Parathyroid adenoma (tissue), 2 donors: ENCODE data around the gene PRODH2.

ENCODE experiments used
- H2AFZ ChIP-seq: fragments of 300-600 bp; sonication (generic); one replicate; pipeline ENCODE4 v1.7.0; 2017; ENCODE audit warnings: antibody characterized with exemption, mild to moderate bottlenecking
- H3K27ac ChIP-seq: fragments of 300-600 bp; sonication (generic); one replicate; pipeline ENCODE4 v1.7.0; 2017
- H3K27me3 ChIP-seq: fragments of 300-600 bp; sonication (generic); one replicate; pipeline ENCODE4 v1.7.0; 2017; ENCODE audit warnings: low read length; ENCODE audit not compliant: control insufficient read depth, insufficient read depth
- H3K36me3 ChIP-seq: fragments of 300-600 bp; sonication (generic); one replicate; pipeline ENCODE4 v1.7.0; 2017; ENCODE audit warnings: low read length; ENCODE audit not compliant: control insufficient read depth, insufficient read depth
- H3K4me1 ChIP-seq: fragments of 300-600 bp; sonication (generic); one replicate; pipeline ENCODE4 v1.7.0; 2017; ENCODE audit warnings: control low read depth
- H3K4me2 ChIP-seq: fragments of 300-600 bp; sonication (generic); one replicate; pipeline ENCODE4 v1.7.0; 2017; ENCODE audit warnings: low read length
- H3K4me3 ChIP-seq: fragments of 300-600 bp; sonication (generic); one replicate; pipeline ENCODE4 v1.7.0; 2017; ENCODE audit warnings: low read depth, low read length
- H3K79me2 ChIP-seq: fragments of 300-600 bp; sonication (generic); one replicate; pipeline ENCODE4 v1.7.0; 2017; ENCODE audit warnings: control low read depth
- H3K9ac ChIP-seq: fragments of 300-600 bp; sonication (generic); one replicate; pipeline ENCODE4 v1.7.0; 2017; ENCODE audit warnings: mild to moderate bottlenecking
- H3K9me3 ChIP-seq: fragments of 300-600 bp; sonication (generic); one replicate; pipeline ENCODE4 v1.7.0; 2017; ENCODE audit warnings: low read length; ENCODE audit not compliant: control insufficient read depth
- TF ChIP-seq, protein P1 (sequence below): fragments of 300-600 bp; sonication (generic); IDR thresholded peaks from one replicate; pipeline ENCODE4 v1.7.0; 2017; ENCODE audit warnings: antibody characterized with exemption, mild to moderate bottlenecking
- donor health status: primary hyperparathyroidism.

Gene PRODH2

DNA sequence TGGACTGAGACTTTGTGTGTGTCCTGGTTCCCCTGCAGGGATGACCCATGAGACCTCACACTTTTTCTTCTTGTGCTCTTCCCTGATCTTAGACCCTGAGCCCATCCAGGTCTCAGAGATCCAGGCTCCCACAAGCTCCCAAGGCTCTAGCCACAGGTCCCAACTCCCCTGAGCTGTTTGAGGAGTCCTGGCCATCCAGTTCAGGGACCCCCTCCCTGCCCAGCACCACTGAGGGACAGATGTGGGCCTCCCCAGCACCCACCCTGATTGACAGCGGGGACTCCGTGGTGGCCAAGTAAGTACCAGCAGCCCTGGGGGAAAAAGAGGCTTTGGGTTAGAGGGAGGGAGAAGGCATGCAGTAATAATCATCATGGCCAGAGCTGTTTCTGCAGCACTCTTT, 52.9 kb downstream of the PRODH2 start:
- H3K9me3 ChIP-seq: no peaks in the 10 kb centered on the region
- peaks cover 10% of the 10 kb centered on the region for H3K4me1 ChIP-seq
- H2AFZ ChIP-seq: no peak overlapping the region
- no peak overlapping the region for H3K9ac ChIP-seq
- H3K27ac ChIP-seq: no peak overlapping the region
- H3K4me2 ChIP-seq: no peak overlapping the region
- H3K4me3 ChIP-seq: no peak overlapping the region
- no peaks in the 10 kb centered on the region for H3K36me3 ChIP-seq
- H3K79me2 ChIP-seq: peaks cover 12% of the 10 kb centered on the region
- TF ChIP-seq, protein P1, sequence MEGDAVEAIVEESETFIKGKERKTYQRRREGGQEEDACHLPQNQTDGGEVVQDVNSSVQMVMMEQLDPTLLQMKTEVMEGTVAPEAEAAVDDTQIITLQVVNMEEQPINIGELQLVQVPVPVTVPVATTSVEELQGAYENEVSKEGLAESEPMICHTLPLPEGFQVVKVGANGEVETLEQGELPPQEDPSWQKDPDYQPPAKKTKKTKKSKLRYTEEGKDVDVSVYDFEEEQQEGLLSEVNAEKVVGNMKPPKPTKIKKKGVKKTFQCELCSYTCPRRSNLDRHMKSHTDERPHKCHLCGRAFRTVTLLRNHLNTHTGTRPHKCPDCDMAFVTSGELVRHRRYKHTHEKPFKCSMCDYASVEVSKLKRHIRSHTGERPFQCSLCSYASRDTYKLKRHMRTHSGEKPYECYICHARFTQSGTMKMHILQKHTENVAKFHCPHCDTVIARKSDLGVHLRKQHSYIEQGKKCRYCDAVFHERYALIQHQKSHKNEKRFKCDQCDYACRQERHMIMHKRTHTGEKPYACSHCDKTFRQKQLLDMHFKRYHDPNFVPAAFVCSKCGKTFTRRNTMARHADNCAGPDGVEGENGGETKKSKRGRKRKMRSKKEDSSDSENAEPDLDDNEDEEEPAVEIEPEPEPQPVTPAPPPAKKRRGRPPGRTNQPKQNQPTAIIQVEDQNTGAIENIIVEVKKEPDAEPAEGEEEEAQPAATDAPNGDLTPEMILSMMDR: no peak
- H3K27me3 ChIP-seq: no peaks in the 10 kb centered on the region

DNA sequence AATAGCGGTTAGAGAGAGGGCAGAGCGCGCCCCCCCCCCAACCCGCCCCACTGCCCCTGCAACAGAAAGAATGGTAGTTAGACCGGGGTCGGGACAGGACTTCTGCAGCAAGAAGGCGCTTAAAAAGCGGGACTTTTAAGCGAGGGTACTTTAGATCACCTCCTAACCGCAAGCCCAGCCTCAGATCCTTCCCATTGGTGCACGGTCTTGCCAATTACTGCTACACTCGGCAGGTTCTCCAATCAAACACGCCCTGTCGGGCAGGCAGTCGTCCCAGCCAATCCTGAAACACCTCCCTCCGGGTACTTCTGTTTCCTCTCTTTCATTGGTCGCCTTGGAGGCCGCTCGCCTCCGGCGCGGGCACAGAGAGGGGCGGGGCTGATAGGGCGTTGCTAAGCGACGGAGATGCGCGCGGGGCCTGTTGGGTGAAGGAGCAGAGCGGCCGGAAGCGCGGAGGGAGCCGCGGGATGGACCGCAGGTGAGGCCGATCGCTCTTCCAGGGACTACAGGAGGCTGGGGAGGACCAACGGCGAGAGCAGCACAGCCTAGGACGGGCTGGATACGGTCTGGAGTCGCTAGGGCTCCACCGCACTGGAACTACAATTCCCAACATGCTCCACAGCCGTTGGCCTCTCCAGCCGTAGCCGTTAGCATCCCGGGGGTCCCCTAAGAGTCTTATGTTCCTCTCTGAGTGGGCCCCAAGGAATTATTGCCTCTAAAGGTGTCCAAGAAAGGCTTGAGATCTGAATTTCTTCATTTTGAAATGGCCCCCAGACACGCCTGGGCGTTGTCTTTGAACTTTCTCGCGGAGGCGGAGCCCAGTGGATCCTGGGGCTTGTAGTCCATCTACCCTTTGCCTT, 54.7 kb downstream of the PRODH2 start, which contains the start of gene PROSER3:
PROSER3 (plus strand) TSS at position 428 of the 860 bp plus-strand sequence; CDS start at position 468, 40 bp downstream.
- TF ChIP-seq, protein P1: no peak
- Histone ChIP-seq H3K9me3 (no peaks in the 10 kb centered on the region), H3K4me2 (peak within 1 kb of the TSS; percentile 72), H3K9ac (peak within 1 kb of the TSS; percentile 82), H3K27me3 (no peaks in the 10 kb centered on the region), H3K4me3 (peak within 1 kb of the TSS; percentile 98), H3K79me2 (peaks cover 12% of the 10 kb centered on the region), H3K36me3 (no peaks in the 10 kb centered on the region), H3K27ac (peak within 1 kb of the TSS; percentile 96), H2AFZ (peak within 1 kb of the TSS; percentile 98), H3K4me1 (peaks cover 10% of the 10 kb centered on the region)

DNA sequence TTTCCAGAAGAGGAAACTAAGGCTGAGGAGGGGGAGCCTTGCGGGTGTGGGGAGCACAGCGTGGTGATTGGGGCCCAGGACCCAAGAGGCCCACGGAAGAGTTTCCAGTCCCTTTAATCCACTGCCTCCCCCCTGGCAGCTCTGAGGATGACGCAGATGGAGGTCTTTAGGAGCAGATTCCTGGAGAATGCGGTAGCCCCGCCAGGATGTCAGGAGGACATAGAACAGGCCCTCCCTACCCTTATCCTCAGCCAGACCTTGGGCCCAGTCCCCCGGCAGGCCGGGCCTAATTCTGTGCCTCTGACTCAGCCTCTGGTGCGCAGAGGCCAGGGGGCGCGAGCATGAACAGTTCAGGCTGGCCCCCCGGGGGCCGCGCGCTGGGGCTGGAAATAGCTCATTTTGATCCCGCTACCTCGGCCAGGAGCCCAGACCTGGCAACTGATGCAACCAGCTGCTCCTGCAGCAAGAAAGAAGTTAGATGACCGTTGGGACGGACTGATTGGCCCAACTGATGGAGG, 55.4 kb downstream of the PRODH2 start:
- Histone ChIP-seq H3K4me2 (peak overlapping the region; percentile 70), H3K27me3 (no peaks in the 10 kb centered on the region), H3K27ac (peak overlapping the region; percentile 11), H3K9me3 (no peaks in the 10 kb centered on the region), H3K4me1 (peaks cover 10% of the 10 kb centered on the region), H3K9ac (no peak overlapping the region), H3K36me3 (no peaks in the 10 kb centered on the region), H3K79me2 (peaks cover 12% of the 10 kb centered on the region), H2AFZ (peak overlapping the region; percentile 98), H3K4me3 (peak overlapping the region; percentile 98)
- TF ChIP-seq, protein P1: no peak

DNA sequence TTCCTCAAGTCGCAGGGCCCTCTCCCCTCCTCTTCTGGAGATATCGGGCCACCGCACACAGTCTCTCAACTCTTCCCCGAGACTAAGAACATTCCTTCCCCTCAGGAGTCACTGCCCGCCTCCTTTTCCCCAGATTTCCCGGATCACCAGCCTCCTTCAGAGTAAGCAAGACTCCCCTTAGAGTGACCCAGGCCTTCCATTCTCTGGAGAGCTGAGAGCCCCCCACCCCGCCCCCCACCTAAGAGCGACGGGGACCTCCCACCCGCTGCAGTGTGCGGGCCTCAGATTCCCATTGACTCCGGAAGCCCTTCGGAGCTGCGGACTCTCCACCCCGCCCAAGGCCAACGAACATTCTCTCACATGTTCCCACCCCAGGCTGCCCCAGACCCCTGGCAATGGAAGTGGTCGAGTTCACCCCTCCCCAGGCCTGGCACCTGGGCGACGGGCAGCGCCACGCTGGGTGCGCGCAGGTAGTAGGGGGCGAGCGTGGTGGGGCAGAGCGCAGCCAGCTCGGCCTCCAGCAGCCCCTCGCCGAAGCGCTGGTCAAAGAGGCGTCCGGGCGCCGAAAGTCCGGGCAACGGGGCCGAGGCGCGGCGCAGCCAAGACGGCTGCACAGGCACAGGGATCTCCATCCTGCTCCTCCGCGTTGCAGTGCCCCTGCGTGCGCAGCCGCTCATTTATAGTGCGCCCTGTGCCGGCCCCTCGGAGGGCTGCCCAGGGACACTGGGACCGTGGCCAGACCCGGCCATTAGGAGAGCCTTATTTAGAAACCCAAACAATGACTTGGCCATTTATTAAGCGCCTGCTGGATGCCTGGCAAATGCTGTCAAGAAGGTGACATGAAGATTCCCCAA, 56.0 kb downstream of the PRODH2 start, which contains the start of gene HSPB6:
HSPB6 (minus strand) TSS at position 653 of the 854 bp plus-strand sequence; CDS start at position 632, 21 bp downstream.
- Histone ChIP-seq H3K4me3 (peak within 1 kb of the TSS; percentile 98), H3K4me2 (peak within 1 kb of the TSS; percentile 70), H3K9me3 (no peaks in the 10 kb centered on the region), H3K79me2 (peaks cover 12% of the 10 kb centered on the region), H3K36me3 (no peaks in the 10 kb centered on the region), H3K27ac (peak within 1 kb of the TSS; percentile 96), H2AFZ (peak within 1 kb of the TSS; percentile 98), H3K4me1 (peaks cover 10% of the 10 kb centered on the region), H3K27me3 (no peaks in the 10 kb centered on the region), H3K9ac (no peak within 1 kb of the TSS)
- TF ChIP-seq, protein P1: no peak
